DOHH2 (cell line): ENCODE data around the gene TSPAN6.

Source experiments
- H3F3A ChIP-seq: fragments of 200-600 bp; sonication (generic), shearing (Covaris generic); 2 replicates; pipeline ENCODE4 v1.6.0; 2016; ENCODE audit warnings: antibody characterized with exemption, mild to moderate bottlenecking; ENCODE audit not compliant: control insufficient read depth, insufficient read depth
- H3K27ac ChIP-seq: fragments of 200-600 bp; sonication (generic); 2 replicates; pipeline ENCODE4 v1.5.1; 2014; ENCODE audit warnings: low read depth, mild to moderate bottlenecking, low read length, moderate library complexity
- H3K27me3 ChIP-seq: fragments of 200-600 bp; sonication (generic); 2 replicates; pipeline ENCODE4 v1.6.1; 2014; ENCODE audit warnings: mild to moderate bottlenecking, low read length, mixed read lengths; ENCODE audit not compliant: control insufficient read depth
- H3K36me3 ChIP-seq: fragments of 200-600 bp; sonication (generic); 2 replicates; pipeline ENCODE4 v1.6.1; 2014; ENCODE audit warnings: mild to moderate bottlenecking, low read length, moderate library complexity, mixed read lengths; ENCODE audit not compliant: control insufficient read depth
- H3K4me1 ChIP-seq: fragments of 200-600 bp; sonication (generic); 2 replicates; pipeline ENCODE4 v1.6.1; 2014; ENCODE audit warnings: mild to moderate bottlenecking, low read length, mixed read lengths; ENCODE audit not compliant: control insufficient read depth
- H3K4me2 ChIP-seq: fragments of 200-600 bp; sonication (generic); 2 replicates; pipeline ENCODE4 v1.6.0; 2014; ENCODE audit warnings: mild to moderate bottlenecking, low read length, moderate library complexity
- H3K4me3 ChIP-seq: fragments of 200-600 bp; sonication (generic); 2 replicates; pipeline ENCODE4 v1.5.1; 2014; ENCODE audit warnings: mild to moderate bottlenecking, low read length, mixed read lengths
- H3K79me2 ChIP-seq: fragments of 200-600 bp; sonication (generic); 2 replicates; pipeline ENCODE4 v1.6.1; 2014; ENCODE audit warnings: mild to moderate bottlenecking, low read length, mixed read lengths; ENCODE audit not compliant: control insufficient read depth
- H3K9me2 ChIP-seq: fragments of 200-600 bp; sonication (generic); replicated peaks from 2 replicates; pipeline ENCODE4 v1.6.1; 2014; ENCODE audit warnings: mild to moderate bottlenecking, low read length, mixed read lengths; ENCODE audit not compliant: control insufficient read depth
- H3K9me3 ChIP-seq: fragments of 200-600 bp; sonication (generic); 2 replicates; pipeline ENCODE4 v1.6.1; 2014; ENCODE audit warnings: antibody characterized with exemption, low read length, mixed read lengths; ENCODE audit not compliant: control insufficient read depth, insufficient read depth
- H4K20me1 ChIP-seq: fragments of 200-600 bp; sonication (generic); 2 replicates; pipeline ENCODE4 v1.6.0; 2014; ENCODE audit warnings: low read depth, mild to moderate bottlenecking, antibody characterized with exemption, low read length, moderate library complexity; ENCODE audit not compliant: control insufficient read depth, insufficient read depth
- EZH2phosphoT487 ChIP-seq: fragments of 200-600 bp; sonication (generic); IDR thresholded peaks from 2 replicates; pipeline ENCODE4 v1.6.1; 2017; ENCODE audit warnings: borderline replicate concordance, mild to moderate bottlenecking, antibody characterized with exemption, low read length, moderate library complexity, mixed read lengths
- TF ChIP-seq, protein P1 (sequence below): fragments of 200-600 bp; sonication (generic); IDR thresholded peaks from one replicate; pipeline ENCODE4 v1.5.1; 2014; ENCODE audit warnings: antibody characterized with exemption, mild to moderate bottlenecking, low read depth, low read length; ENCODE audit not compliant: poor library complexity, severe bottlenecking

Gene TSPAN6

DNA sequence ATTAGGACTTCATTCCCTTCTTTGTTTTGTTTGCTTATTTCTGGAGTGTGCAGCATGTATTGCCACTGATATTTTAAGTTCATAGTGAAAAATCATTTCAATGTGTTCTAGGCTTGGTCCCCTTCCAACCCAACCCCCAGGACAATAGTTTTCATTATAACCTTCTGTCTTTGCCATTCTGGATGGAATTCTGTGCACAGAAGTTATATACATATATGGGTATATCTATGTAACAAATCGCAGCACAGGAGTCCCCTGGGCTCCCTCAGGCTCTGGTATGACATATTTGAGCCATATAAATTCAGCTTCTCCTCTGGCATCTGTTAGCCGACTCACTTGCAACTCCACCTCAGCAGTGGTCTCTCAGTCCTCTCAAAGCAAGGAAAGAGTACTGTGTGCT lies 52.0 kb downstream of the TSPAN6 start, which contains the start of gene TNMD:
Gene TNMD, plus strand, starts transcription at position 326 of the 400 bp plus-strand sequence. CDS start 83 bp downstream, outside the sequence.
- H3K27ac ChIP-seq, result no peak within 1 kb of the TSS

More for the DNA sequence above, 52.0 kb downstream of the TSPAN6 start, which contains the start of gene TNMD:
- no peaks in the 10 kb centered on the region for H3K9me3 ChIP-seq
- H4K20me1 ChIP-seq, result no peaks in the 10 kb centered on the region
- H3K36me3 ChIP-seq, result no peaks in the 10 kb centered on the region
- H3K4me2 ChIP-seq, result no peak within 1 kb of the TSS
- no peaks in the 10 kb centered on the region for H3F3A ChIP-seq
- no peaks in the 10 kb centered on the region for H3K27me3 ChIP-seq
- no peaks in the 10 kb centered on the region for H3K79me2 ChIP-seq
- H3K4me1 ChIP-seq, result no peaks in the 10 kb centered on the region
- TF ChIP-seq EZH2phosphoT487, result no peak
- TF ChIP-seq, protein P1, sequence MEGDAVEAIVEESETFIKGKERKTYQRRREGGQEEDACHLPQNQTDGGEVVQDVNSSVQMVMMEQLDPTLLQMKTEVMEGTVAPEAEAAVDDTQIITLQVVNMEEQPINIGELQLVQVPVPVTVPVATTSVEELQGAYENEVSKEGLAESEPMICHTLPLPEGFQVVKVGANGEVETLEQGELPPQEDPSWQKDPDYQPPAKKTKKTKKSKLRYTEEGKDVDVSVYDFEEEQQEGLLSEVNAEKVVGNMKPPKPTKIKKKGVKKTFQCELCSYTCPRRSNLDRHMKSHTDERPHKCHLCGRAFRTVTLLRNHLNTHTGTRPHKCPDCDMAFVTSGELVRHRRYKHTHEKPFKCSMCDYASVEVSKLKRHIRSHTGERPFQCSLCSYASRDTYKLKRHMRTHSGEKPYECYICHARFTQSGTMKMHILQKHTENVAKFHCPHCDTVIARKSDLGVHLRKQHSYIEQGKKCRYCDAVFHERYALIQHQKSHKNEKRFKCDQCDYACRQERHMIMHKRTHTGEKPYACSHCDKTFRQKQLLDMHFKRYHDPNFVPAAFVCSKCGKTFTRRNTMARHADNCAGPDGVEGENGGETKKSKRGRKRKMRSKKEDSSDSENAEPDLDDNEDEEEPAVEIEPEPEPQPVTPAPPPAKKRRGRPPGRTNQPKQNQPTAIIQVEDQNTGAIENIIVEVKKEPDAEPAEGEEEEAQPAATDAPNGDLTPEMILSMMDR, result no peak
- no peaks in the 10 kb centered on the region for H3K9me2 ChIP-seq
- no peak within 1 kb of the TSS for H3K4me3 ChIP-seq
